Tibial nerve (tissue), 3 donors: Measurements from ENCODE around the gene AFF3.

Source experiments
- CTCF ChIP-seq, 5 experiments: fragments of 200-600 bp in 3 of 5; fragments of 450-650 bp in 2 of 5; sonication (generic) in 3 of 5; IDR thresholded peaks; one replicate each; pipeline ENCODE4 v1.5.1; 2016 to 2019; ENCODE audit warnings: antibody characterized with exemption in 5 of 5, mild to moderate bottlenecking in 3 of 5, moderate library complexity in 2 of 5
- POLR2A ChIP-seq, 2 donors: fragments of 450-650 bp; IDR thresholded peaks; one replicate each; pipeline ENCODE4 v1.6.1; 2017; ENCODE audit warnings: antibody characterized with exemption in 2 of 2, mild to moderate bottlenecking in 2 of 2, moderate library complexity in 2 of 2

GRCh38 chr2:99821984-99822383 lies 320.4 kb downstream of the AFF3 start:
- TF ChIP-seq CTCF (IDR thresholded peaks at IDR 0.05) (no peak), POLR2A (IDR thresholded peaks at IDR 0.05) (no peak)
